UCSD-AML1 (cell line): ENCODE measurements around the gene OR5H14.
"Not testable (repeated sequence)": the region's sequence is repeated elsewhere in the genome, so short reads cannot be mapped to it uniquely, and the experiment has no call there.

ENCODE experiments used
- DNase-seq: peaks from one replicate; lab custom pipeline; 2025; ENCODE audit not compliant: unreplicated experiment; lab: John Stamatoyannopoulos, UW

The OR5H14 gene

GRCh38 chr3:98196293-98196692, 49.0 kb downstream of the OR5H14 start:
- not testable (repeated sequence) for DNase-seq

- DNase-seq: no peak
Measured at GRCh38 chr3:98199020-98199419, 51.7 kb downstream of the OR5H14 start.
